H9 (cell line): ENCODE data around the gene ATG7. TPM values are rescaled to one million over a fixed set of nuclear protein-coding genes. Genes with fewer than 3 reads are reported as not detected.

Experiments
- DNase-seq: peaks from one replicate; pipeline ENCODE4 v3.0.0-alpha.2; 2017
- H2AFZ ChIP-seq: one replicate; pipeline ENCODE4 v1.6.1; 2013; ENCODE audit warnings: mild to moderate bottlenecking, low read length, control low read depth, moderate library complexity
- H2AK5ac ChIP-seq: 2 replicates; pipeline ENCODE4 v1.6.1; 2013; ENCODE audit warnings: low read length, control low read depth, mixed read lengths; ENCODE audit not compliant: insufficient read length
- H2BK120ac ChIP-seq: one replicate; pipeline ENCODE4 v1.6.1; 2013; ENCODE audit warnings: low read depth, mild to moderate bottlenecking, low read length, control low read depth, inconsistent platforms; ENCODE audit not compliant: poor library complexity, severe bottlenecking
- H2BK12ac ChIP-seq: 2 replicates; pipeline ENCODE4 v1.6.1; 2013; ENCODE audit warnings: low read length, control low read depth, mixed read lengths, low read depth; ENCODE audit not compliant: insufficient read length
- H2BK15ac ChIP-seq: 2 replicates; pipeline ENCODE4 v1.6.1; 2013; ENCODE audit warnings: low read depth, low read length, control low read depth
- H2BK20ac ChIP-seq: one replicate; pipeline ENCODE4 v1.6.1; 2013; ENCODE audit warnings: low read depth, mild to moderate bottlenecking, low read length, control low read depth, inconsistent platforms; ENCODE audit not compliant: poor library complexity, severe bottlenecking
- H2BK5ac ChIP-seq: 2 replicates; pipeline ENCODE4 v1.6.1; 2013; ENCODE audit warnings: low read length, control low read depth, mixed read lengths; ENCODE audit not compliant: insufficient read length
- H3K14ac ChIP-seq: 2 replicates; pipeline ENCODE4 v1.6.1; 2013; ENCODE audit warnings: low read length, control low read depth; ENCODE audit not compliant: insufficient read depth
- H3K18ac ChIP-seq: 2 replicates; pipeline ENCODE4 v1.6.1; 2013; ENCODE audit warnings: low read depth, mild to moderate bottlenecking, mixed read lengths, low read length, control low read depth; ENCODE audit not compliant: insufficient read length
- H3K23ac ChIP-seq: 2 replicates; pipeline ENCODE4 v1.6.1; 2013; ENCODE audit warnings: low read length, control low read depth, mixed read lengths, low read depth; ENCODE audit not compliant: insufficient read length
- H3K23me2 ChIP-seq: 2 replicates; pipeline ENCODE4 v1.6.1; 2013; ENCODE audit warnings: low read depth, mild to moderate bottlenecking, mixed read lengths, low read length, control low read depth; ENCODE audit not compliant: insufficient read length, poor library complexity, severe bottlenecking
- H3K27ac ChIP-seq: 2 replicates; pipeline ENCODE4 v1.5.1; 2013; ENCODE audit warnings: low read length, control low read depth, mixed read lengths, low read depth; ENCODE audit not compliant: insufficient read length
- H3K27me3 ChIP-seq: 2 replicates; pipeline ENCODE4 v1.6.1; 2013; ENCODE audit warnings: low read length, control low read depth, inconsistent platforms; ENCODE audit not compliant: insufficient read depth
- H3K4ac ChIP-seq: 2 replicates; pipeline ENCODE4 v1.6.1; 2013; ENCODE audit warnings: low read depth, mild to moderate bottlenecking, control low read depth, inconsistent platforms, low read length, moderate library complexity
- H3K4me1 ChIP-seq: 2 replicates; pipeline ENCODE4 v1.6.1; 2013; ENCODE audit warnings: low read length, control low read depth, inconsistent platforms; ENCODE audit not compliant: insufficient read depth
- H3K4me2 ChIP-seq: 2 replicates; pipeline ENCODE4 v1.6.1; 2013; ENCODE audit warnings: low read length, control low read depth, mixed read lengths; ENCODE audit not compliant: insufficient read length, insufficient read depth
- H3K56ac ChIP-seq: 2 replicates; pipeline ENCODE4 v1.6.1; 2013; ENCODE audit warnings: low read depth, mild to moderate bottlenecking, mixed read lengths, low read length, control low read depth; ENCODE audit not compliant: insufficient read length
- H3K79me1 ChIP-seq: 2 replicates; pipeline ENCODE4 v1.6.1; 2013; ENCODE audit warnings: low read depth, mild to moderate bottlenecking, moderate library complexity, low read length, control low read depth, inconsistent platforms; ENCODE audit not compliant: insufficient read depth, poor library complexity, severe bottlenecking
- H3K79me2 ChIP-seq: 2 replicates; pipeline ENCODE4 v1.6.1; 2013; ENCODE audit warnings: low read length, control low read depth, inconsistent platforms; ENCODE audit not compliant: insufficient read depth
- H3K9ac ChIP-seq: 2 replicates; pipeline ENCODE4 v1.6.1; 2013; ENCODE audit warnings: low read length, control low read depth, mixed read lengths; ENCODE audit not compliant: insufficient read length; ENCODE audit errors: extremely low read depth
- H3K9me3 ChIP-seq: one replicate; pipeline ENCODE4 v1.6.1; 2013; ENCODE audit warnings: low read depth, low read length, inconsistent platforms; ENCODE audit not compliant: control insufficient read depth
- H3T11ph ChIP-seq: one replicate; pipeline ENCODE4 v1.6.1; 2013; ENCODE audit warnings: mild to moderate bottlenecking, low read length, control low read depth, inconsistent platforms
- H4K20me1 ChIP-seq: one replicate; pipeline ENCODE4 v1.6.1; 2013; ENCODE audit not compliant: control insufficient read depth, insufficient read length, insufficient read depth
- H4K5ac ChIP-seq: 2 replicates; pipeline ENCODE4 v1.6.1; 2013; ENCODE audit warnings: low read depth, mild to moderate bottlenecking, mixed read lengths, low read length, control low read depth; ENCODE audit not compliant: insufficient read length
- H4K8ac ChIP-seq: replicated peaks from 2 replicates; pipeline ENCODE4 v1.6.1; 2013; ENCODE audit warnings: low read length, control low read depth, mixed read lengths, low read depth; ENCODE audit not compliant: insufficient read length
- H4K91ac ChIP-seq: 2 replicates; pipeline ENCODE4 v1.6.1; 2013; ENCODE audit warnings: low read depth, mild to moderate bottlenecking, moderate library complexity, mixed read lengths, low read length, control low read depth; ENCODE audit not compliant: insufficient read length
- H3K27ac Mint-ChIP-seq, 3 experiments: 2 replicates in 2 of 3; 3 replicates in 1 of 3; pipeline ENCODE4 v1.8.0; 2020 to 2021; ENCODE audit warnings: mixed read lengths in 3 of 3, mild to moderate bottlenecking in 1 of 3, moderate library complexity in 1 of 3
- H3K27me3 Mint-ChIP-seq: 2 replicates; pipeline ENCODE4 v1.8.0; 2021; ENCODE audit warnings: low read depth, mild to moderate bottlenecking, moderate library complexity, mixed read lengths
- H3K36me3 Mint-ChIP-seq, 3 experiments: 2 replicates in 2 of 3; 3 replicates in 1 of 3; pipeline ENCODE4 v1.8.0; 2020 to 2021; ENCODE audit warnings: low read depth in 3 of 3, mixed read lengths in 3 of 3; ENCODE audit not compliant: insufficient read depth in 1 of 3
- H3K4me1 Mint-ChIP-seq, 2 experiments: 2 replicates each; pipeline ENCODE4 v1.8.0; 2020; ENCODE audit warnings: mixed read lengths in 2 of 2
- H3K4me3 Mint-ChIP-seq, 2 experiments: 2 replicates in 1 of 2; 3 replicates in 1 of 2; pipeline ENCODE4 v1.8.0; 2020 to 2021; ENCODE audit warnings: mild to moderate bottlenecking in 2 of 2, mixed read lengths in 2 of 2, moderate library complexity in 1 of 2
- H3K9me3 Mint-ChIP-seq, 2 experiments: 2 replicates in 1 of 2; 3 replicates in 1 of 2; pipeline ENCODE4 v1.8.0; 2020; ENCODE audit warnings: mild to moderate bottlenecking in 2 of 2, mixed read lengths in 2 of 2, moderate library complexity in 1 of 2
- WGBS: extraction: QIAGEN DNeasy Blood & Tissue Kit; methylation state at CpG from one replicate; pipeline ENCODE4 v1.1.7; 2013; ENCODE audit warnings: missing lambda C conversion rate, low lambda C conversion rate, mixed read lengths; ENCODE audit not compliant: insufficient read length; ENCODE audit errors: extremely low coverage; 5-methylcytosine and 5-hydroxymethylcytosine counted together
- total RNA-seq: library from RNA; stranded (reverse); gene quantifications from 2 replicates; pipeline ENCODE4 v1.2.1, GENCODE V29; 2021
- TF ChIP-seq, protein P1 (sequence below): fragments of 200-600 bp; sonication (generic); conservative IDR thresholded peaks from 3 replicates; pipeline ENCODE4 v1.8.0; 2021; ENCODE audit warnings: antibody characterized with exemption, mild to moderate bottlenecking

Gene ATG7
- total RNA-seq, 1 experiment from 2014 or later: 17.9 TPM

DNA sequence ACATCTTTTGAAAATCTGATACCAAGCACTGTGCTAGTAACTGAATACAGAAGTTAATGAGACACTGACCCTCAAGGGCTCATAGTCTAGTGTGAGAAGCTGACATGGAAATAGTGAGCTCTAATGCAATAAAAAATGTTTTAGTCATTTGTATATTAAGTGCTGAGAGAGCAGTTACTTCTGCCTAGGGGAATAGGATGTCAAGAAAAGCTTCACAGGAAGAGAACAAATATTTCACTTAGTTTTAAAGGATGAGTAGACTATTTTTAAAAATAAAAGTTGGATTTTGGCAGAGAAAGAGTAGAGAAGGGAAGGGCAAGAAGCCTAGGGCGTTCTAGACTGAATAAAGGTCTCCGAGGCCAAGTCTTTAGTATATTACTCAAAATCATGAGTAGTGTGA lies 158.4 kb downstream of the ATG7 start:
- peaks cover 0 to 7% (median 1%) of the 10 kb centered on the region in 3 experiments; a peak in 1 of 7 replicates for H3K36me3 Mint-ChIP-seq
- Histone ChIP-seq H2BK5ac (no peak overlapping the region), H2BK12ac (no peak overlapping the region), H3K18ac (no peak overlapping the region), H3K79me2 (no peaks in the 10 kb centered on the region), H3K9ac (no peak overlapping the region), H3K4ac (no peak overlapping the region), H4K91ac (no peak overlapping the region), H2BK15ac (no peak overlapping the region), H4K5ac (no peak overlapping the region), H3K4me1 (no peaks in the 10 kb centered on the region), H3T11ph (no peak overlapping the region), H2BK120ac (no peak overlapping the region), H3K4me2 (no peak overlapping the region), H2AFZ (no peak overlapping the region), H4K8ac (no peak overlapping the region), H4K20me1 (no peaks in the 10 kb centered on the region), H2BK20ac (no peak overlapping the region), H3K56ac (no peak overlapping the region), H2AK5ac (no peak overlapping the region), H3K23me2 (no peaks in the 10 kb centered on the region), H3K14ac (no peak overlapping the region), H3K9me3 (no peaks in the 10 kb centered on the region), H3K27ac (no peak overlapping the region), H3K27me3 (no peaks in the 10 kb centered on the region), H3K79me1 (no peaks in the 10 kb centered on the region), H3K23ac (no peak overlapping the region)
- H3K4me3 Mint-ChIP-seq: no peak overlapping the region
- H3K27me3 Mint-ChIP-seq: no peaks in the 10 kb centered on the region
- H3K4me1 Mint-ChIP-seq: no peaks in the 10 kb centered on the region
- H3K9me3 Mint-ChIP-seq: no peaks in the 10 kb centered on the region
- TF ChIP-seq, protein P1, sequence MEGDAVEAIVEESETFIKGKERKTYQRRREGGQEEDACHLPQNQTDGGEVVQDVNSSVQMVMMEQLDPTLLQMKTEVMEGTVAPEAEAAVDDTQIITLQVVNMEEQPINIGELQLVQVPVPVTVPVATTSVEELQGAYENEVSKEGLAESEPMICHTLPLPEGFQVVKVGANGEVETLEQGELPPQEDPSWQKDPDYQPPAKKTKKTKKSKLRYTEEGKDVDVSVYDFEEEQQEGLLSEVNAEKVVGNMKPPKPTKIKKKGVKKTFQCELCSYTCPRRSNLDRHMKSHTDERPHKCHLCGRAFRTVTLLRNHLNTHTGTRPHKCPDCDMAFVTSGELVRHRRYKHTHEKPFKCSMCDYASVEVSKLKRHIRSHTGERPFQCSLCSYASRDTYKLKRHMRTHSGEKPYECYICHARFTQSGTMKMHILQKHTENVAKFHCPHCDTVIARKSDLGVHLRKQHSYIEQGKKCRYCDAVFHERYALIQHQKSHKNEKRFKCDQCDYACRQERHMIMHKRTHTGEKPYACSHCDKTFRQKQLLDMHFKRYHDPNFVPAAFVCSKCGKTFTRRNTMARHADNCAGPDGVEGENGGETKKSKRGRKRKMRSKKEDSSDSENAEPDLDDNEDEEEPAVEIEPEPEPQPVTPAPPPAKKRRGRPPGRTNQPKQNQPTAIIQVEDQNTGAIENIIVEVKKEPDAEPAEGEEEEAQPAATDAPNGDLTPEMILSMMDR: no peak
- no peak for DNase-seq
- no peak overlapping the region for H3K27ac Mint-ChIP-seq
- no CpG with 5 or more reads among the region's 2 CpGs for WGBS
